IPS DF 19.7 (cell line): Measurements from ENCODE around the gene CCDC34.

Experiments
- DNase-seq: peaks from one replicate; pipeline ENCODE4 v3.0.0-alpha.2; 2013; ENCODE audit warnings: low read depth, low spot score

Gene CCDC34

DNA sequence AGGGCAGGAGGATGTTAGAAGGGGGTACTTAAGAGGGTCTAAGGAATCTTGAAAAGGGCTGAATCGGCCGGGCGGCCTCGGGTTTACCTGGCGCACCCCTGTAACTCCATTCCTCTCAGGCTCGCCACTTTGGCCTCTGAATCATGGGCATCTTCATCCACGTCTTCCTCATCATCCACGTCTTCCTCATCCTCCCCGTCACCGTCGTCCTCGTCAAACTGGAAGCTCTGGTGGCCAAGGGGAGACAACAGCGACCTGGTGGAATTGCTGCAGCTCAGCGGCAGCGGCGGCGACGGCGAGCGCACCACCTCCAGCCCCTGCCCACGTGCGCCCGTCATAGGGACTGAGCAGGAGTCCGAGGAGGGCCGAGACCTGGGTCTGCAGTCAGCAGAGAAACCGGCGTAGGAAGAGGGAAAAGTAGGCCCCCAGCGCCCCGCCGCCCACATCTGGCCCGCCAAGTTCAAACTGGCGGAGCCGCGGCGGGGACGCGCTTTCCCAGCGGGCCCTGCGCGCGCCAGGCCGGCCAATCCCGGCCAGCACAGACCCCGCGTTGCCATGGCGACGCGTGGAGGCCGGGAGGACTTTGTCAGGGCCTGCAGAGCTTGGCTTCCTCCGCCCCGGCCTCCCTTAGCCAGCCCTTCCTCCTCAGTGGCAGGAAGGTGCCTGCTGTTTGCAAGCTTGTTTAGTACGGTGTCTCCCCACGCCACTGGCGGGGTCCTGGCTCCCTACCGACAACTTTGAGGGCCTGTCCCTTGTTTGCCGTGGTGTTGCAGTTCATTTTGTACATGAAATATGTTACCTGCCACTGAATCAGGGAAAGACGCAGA lies at the start of gene CCDC34:
Gene CCDC34 (minus strand): TSS at position 467 of the 827 bp plus-strand sequence. CDS start 21 bp downstream, at position 446.
- peak; percentile 59 for DNase-seq

DNA sequence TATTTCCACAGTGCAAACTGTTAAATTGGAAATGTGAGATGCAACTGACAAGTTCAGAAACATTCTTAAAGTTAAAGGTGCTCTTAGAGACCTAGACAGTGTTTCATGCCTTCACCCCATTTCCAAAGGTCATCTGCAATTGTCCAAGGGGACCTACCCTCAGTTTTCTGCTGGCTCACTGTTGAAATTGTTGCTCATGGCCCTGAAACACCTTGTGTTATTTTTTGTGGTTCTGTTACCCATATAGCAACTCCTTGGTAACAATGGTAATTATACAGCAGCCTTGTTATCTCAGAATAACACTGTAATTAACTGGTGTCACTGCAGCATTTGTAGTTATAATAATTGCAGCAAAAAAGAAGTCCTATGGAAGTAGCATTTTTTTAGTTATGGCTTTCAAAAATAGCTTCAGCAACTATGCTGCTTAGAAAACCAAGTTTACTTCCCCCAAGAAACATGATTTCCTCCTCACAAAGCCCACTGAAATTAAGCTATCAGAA lies 49.2 kb upstream of the CCDC34 start:
- DNase-seq = no peak

GRCh38 chr11:27411328-27411727 lies 48.3 kb upstream of the CCDC34 start:
- DNase-seq = no peak

GRCh38 chr11:27410272-27410671 lies 47.3 kb upstream of the CCDC34 start:
- no peak for DNase-seq

GRCh38 chr11:27409742-27410141 lies 46.7 kb upstream of the CCDC34 start:
- DNase-seq = no peak

DNA sequence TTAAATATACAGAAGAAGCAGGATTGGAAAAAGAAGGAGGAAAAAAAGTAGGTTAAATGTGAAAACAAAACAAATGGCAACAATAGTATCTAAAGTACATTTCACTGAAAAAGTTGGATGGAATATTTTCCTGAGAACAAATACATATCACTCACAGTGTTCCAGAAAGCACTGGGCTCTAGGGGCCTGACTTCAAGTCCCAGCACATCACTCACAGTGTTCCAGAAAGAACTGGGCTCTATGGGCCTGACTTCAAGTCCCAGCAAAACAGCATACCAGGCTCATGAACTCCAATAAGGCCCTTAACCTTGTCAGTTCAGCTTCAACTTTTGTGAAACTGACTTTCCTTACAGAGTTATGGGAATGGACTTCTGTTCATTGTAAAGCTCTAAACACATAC lies 46.0 kb upstream of the CCDC34 start:
- no peak for DNase-seq

DNA sequence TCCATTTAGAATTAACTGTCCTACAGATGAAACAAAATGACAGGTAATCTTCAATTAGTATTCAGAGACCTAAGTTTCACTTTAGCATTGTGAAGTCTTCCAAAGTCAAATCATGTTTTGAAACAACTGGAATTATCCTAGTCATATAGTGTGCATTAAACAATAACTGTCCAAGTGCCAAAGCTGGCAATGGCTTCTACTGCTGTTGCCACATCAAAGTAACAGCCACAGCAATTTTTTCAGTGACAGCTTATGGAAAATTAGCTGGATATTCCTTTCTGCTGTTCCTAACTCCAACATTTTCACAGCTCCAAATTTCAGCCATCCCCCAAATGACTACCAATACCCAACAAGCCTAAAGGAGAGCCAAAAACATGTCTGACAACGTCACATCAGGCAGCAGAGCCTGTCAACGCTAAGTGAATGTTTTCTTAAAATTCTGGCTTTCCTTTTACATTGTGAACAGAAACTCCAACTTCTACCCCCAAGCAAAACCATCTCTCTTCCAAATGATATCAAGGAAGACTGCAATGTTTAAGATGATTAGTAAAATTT lies 45.3 kb upstream of the CCDC34 start:
- DNase-seq = no peak

- DNase-seq = no peak
Observed at GRCh38 chr11:27406498-27407354, 43.7 kb upstream of the CCDC34 start.

DNA sequence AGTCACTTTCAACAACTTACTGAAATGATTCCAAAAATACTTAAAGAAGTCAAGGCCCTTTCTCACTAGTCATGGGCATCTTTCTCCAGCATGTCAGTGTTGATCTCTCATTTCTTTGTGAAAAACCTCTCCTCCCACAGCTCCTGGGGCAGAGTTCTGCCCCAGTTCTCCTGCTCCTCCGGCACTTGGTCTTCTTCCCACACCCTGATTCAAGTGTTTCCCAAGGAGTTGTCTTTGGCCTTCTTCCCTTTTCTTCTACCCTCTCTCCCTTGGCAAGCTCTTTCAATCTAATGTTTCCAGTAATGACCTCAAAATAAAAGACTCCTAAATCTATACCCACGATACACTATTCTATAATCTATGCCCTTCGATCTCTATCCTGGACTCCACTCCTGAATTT lies 42.1 kb upstream of the CCDC34 start:
- no peak for DNase-seq

DNA sequence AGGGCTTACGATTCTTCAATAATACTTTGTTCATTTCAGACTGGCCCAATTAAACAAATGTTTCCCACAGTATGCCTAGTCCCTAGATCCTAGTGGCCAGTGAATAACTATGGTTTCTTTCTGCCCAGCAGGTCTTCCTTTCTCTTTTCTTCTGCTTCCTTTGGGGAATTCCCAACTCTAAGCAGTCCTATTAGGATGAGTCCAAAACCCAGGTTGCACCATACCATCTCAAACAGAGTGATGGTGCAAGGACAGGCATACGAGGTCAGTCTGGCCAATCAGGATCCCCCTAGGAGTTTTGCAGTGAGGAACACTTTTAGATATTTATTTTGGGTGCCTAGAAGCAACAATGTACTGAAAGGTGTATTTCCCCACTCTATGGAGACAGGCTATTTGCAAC lies 41.4 kb upstream of the CCDC34 start:
- DNase-seq = no peak

DNA sequence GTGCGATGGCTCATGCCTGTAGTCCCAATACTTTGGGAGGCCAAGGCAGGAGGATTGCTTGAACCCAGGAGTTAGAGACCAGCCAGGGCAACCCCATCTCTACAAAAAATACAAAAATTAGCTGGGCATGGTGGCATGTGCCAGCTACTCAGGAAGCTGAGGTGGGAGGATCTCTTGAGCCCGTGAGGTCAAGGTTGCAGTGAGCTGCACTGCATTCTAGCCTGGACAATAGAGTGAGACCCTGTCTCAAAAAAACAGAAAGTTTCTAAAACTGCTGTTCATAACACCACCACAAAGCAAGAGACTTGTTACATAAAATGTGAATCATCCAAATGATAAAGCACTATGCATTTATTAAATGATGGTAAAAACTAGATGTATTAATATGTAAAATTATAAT lies 40.2 kb upstream of the CCDC34 start:
- DNase-seq = no peak

- DNase-seq = no peak
Observed at GRCh38 chr11:27402450-27402849, 39.4 kb upstream of the CCDC34 start.

DNA sequence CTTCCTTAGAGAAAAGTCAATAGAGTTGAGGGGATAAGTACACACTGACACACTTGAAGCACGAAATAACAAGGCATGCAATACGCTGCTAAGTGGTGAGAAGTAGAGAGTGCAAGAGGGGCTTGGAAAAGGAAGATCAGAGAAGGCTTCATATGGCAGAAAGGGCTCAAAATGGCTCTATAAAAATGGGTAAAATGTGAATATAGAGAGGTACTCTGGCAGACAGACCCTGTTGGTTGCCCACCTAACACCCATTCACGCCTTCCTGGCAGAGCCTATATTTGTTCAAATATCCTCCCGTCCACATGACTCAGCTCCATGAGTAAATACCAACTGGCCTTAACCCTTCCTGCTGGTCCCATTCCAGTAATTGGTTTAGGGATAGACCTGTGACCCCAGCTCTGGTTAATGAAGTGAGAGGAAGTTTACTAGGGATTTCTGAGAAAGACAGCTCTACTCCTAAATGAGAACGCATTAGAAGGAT lies 38.9 kb upstream of the CCDC34 start:
- no peak for DNase-seq

DNA sequence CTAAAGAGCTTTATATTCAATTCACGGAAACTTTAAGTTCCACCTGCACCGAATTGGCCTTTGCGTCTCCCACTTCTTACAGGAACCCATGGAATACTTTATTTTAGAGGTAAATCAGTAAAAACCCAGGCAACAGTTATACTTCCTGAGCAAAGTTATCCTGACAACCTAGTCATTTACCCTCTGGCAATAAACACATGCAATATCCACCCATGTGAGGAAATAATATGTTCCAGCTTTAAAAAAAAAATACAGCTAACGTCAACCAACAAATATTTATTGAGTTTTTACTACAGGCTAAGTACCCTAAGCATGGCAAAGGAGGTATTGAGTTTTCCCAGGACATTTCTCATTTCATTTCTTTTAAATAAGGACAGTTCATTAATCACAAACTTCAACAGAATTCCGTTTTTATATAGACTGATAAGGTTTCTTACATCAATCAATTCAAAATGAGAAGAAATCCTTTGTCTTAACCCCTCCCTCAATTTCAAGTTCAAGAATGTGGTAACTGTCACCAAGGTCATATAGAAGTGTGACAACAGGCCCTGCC lies 38.3 kb upstream of the CCDC34 start:
- DNase-seq = no peak

GRCh38 chr11:27398400-27398770 lies 35.4 kb upstream of the CCDC34 start:
- no peak for DNase-seq

- DNase-seq = no peak
Observed at GRCh38 chr11:27397624-27398399, 34.8 kb upstream of the CCDC34 start.

- no peak for DNase-seq
Observed at GRCh38 chr11:27396259-27396839, 33.3 kb upstream of the CCDC34 start.

GRCh38 chr11:27395556-27396258 lies 32.7 kb upstream of the CCDC34 start:
- DNase-seq = no peak

DNA sequence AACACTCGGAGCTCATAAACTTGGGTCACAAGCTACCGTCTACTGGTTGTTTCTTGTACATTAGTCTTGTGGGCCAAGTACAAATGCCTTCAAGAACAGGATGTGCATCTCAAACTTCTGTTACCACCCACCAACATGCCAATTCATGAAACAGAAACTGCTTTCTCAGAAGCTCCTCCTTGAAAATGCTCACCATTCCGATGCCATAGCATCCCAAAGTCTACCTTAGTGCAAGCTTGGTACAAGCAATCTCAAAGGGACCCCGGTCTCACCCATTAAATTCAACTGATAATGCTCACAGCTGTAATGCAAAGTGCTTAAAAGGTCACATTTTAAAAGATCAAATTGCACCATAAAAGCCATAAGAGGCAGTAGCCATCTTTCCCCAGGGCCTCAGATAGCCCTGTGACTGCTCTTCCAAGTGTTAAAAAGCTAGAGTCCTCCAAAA lies 31.8 kb upstream of the CCDC34 start:
- DNase-seq = no peak
